Rectal smooth muscle tissue (tissue), 1 donor: ENCODE results near the gene COL23A1.

ENCODE experiments used
- H3K27ac ChIP-seq: one replicate; pipeline ENCODE4 v1.7.0; 2013; ENCODE audit warnings: low read depth, low read length, inconsistent platforms
- H3K27me3 ChIP-seq: one replicate; pipeline ENCODE4 v1.7.0; 2013; ENCODE audit warnings: low read length; ENCODE audit not compliant: control insufficient read depth, insufficient read depth
- H3K36me3 ChIP-seq: one replicate; pipeline ENCODE4 v1.7.0; 2013; ENCODE audit warnings: low read length; ENCODE audit not compliant: control insufficient read depth, insufficient read depth
- H3K4me1 ChIP-seq: one replicate; pipeline ENCODE4 v1.7.0; 2013; ENCODE audit warnings: low read length; ENCODE audit not compliant: control insufficient read depth, insufficient read depth
- H3K4me3 ChIP-seq: one replicate; pipeline ENCODE4 v1.7.0; 2013; ENCODE audit warnings: low read length
- H3K9ac ChIP-seq: one replicate; pipeline ENCODE4 v1.7.0; 2013; ENCODE audit warnings: low read length

Gene COL23A1

DNA sequence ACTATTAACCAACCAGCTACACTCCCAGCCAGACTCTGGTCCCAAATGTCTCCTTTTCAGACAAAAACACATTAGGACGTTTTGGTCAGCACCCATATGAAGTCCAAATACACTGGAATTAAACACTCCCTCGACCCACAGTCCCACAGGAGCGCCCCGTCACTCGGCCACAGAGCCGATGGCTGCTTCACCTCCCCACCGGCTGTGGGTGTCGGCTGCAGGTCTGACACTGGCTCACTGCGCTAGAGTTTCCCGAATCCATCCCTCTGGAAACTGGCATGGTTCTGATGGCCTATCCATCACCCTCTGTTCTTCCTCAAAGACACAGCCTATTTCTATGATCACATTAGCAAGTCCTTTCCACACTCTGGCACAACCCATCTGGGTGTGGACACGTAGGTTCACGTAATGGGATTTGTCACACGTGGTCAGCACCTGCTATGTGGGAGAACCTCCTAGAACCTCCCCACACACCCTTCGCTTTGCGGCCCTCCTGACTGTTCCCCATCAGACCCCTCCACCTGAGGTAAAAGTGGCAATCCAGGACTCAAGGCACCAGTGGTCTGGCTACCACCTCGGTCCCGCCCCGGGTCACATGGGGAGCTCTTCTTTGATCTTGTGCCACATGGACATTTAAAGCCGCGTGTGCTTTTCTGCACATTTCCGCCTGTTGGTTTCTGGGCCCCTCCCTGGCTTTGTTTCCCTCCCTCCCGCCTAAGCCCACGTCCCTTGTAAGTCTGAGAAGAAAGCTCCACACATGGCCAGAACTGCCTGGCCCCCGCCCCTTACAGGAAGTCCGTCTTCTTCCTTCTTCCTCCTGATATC is 226.5 kb downstream of the COL23A1 start:
- Histone ChIP-seq H3K9ac (no peak overlapping the region), H3K36me3 (no peaks in the 10 kb centered on the region), H3K4me3 (no peak overlapping the region), H3K4me1 (no peaks in the 10 kb centered on the region), H3K27me3 (no peaks in the 10 kb centered on the region), H3K27ac (no peak overlapping the region)

DNA sequence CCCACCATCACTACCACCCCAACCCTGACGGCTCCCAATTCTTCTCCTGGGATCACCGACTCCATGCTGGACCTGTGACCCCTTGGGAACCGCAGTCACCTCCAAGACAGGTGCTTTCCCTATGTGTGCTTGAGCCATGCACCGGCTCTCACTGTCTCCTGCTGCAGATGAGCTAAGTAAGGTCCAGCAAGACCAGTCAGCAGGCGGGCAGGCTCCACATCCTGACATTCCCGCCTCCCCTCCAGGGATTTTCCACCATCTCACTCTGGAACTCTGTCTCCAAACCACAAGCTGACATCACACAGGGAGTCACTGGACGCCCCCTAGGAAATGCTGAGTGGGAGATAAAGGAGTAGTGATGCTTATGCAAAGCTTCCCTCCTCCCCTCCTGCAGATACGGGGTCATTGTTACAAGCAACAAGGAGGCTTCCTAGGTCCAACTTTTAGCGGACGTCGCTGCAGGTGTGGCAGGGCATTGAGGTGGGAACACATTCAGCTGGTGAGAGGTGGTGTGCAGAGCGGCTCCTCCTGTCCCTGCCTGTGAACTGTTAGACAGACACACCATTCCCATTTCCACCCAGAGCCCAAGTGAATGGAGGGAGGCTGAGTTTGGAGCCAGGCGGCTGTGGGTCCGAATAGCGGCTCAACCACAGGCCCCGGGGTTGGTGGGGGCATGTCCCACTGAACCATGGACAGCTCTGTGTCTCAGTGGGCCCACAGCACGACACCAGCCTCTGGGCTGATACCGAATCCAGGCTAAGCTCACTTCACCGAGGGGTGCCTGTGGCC is 228.3 kb downstream of the COL23A1 start:
- H3K4me1 ChIP-seq = no peaks in the 10 kb centered on the region
- H3K9ac ChIP-seq = no peak overlapping the region
- H3K27ac ChIP-seq = no peak overlapping the region
- no peaks in the 10 kb centered on the region for H3K36me3 ChIP-seq
- H3K27me3 ChIP-seq = peaks cover 1% of the 10 kb centered on the region
- no peak overlapping the region for H3K4me3 ChIP-seq

DNA sequence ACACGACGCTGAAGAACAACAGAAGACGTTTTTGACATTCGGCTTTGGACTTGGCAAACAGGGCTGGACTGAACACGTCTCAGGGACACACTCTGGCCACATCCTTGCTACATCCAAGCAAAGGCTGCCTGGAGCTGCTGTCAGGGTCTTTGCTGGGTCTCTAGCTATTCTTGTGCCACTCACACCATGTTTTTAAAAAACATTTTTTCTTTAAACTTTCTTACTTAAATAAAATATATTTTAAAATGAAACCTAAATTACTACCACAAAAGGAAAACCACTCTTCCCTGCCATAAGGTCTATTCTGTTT is 229.3 kb downstream of the COL23A1 start:
- Histone ChIP-seq H3K4me1 (no peaks in the 10 kb centered on the region), H3K27me3 (peaks cover 3% of the 10 kb centered on the region), H3K27ac (no peak overlapping the region), H3K36me3 (no peaks in the 10 kb centered on the region), H3K4me3 (no peak overlapping the region), H3K9ac (no peak overlapping the region)

DNA sequence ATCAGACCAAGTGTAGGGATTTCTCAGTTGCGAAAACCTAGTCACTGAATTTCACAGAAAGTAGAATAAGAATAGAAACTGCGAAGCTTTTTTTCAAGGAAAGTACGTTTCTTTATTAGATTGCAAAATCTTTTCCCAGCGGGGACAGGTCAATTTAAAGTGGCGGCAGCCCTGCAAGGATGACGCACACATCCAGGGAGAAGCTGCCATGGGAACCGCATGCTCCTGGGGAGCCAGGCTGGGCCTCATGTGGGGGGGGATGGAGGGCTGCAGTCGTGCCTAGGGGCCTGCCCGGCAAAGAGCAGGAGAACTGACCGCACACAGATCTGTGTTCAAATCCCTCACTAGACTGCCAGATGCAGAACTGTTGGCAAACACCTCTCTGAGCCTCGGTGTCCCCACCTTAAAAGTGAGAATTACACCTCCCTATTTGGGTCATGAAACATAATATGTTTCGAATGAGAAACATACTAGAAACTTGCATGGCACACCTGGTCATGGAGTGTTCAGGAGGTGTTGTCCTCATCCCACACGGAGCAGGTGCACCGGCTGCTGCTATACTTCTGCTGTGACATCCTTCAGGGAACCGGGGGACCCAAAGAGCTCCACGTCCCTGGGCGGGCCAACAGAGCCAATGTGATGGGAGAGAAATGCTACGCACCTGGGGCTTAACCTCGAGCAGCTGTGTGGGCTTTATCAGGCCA is 229.8 kb downstream of the COL23A1 start:
- Histone ChIP-seq H3K27me3 (peaks cover 3% of the 10 kb centered on the region), H3K36me3 (no peaks in the 10 kb centered on the region)

DNA sequence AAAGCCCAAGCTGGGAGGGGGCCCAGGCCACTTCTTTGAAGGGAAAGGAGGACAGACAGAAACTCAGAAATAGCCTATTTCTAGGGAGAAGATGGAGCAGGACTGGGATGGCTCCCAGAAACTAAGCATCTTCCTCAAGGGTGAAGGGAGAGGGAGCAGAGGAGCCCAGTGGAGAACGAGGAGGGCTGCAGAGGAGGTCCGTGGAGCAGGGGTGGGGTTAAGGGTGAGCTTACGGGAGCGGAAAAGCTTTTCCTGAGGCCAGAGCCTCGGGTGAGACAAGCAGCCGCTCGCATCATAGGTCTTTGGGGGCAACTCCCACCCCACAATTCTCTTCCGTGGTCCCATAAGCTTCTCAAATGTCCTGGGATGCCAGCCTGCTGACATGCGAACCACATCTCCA is 230.5 kb downstream of the COL23A1 start:
- H3K9ac ChIP-seq = no peak overlapping the region
- no peak overlapping the region for H3K27ac ChIP-seq
- no peak overlapping the region for H3K4me3 ChIP-seq
- no peaks in the 10 kb centered on the region for H3K36me3 ChIP-seq
- no peaks in the 10 kb centered on the region for H3K4me1 ChIP-seq
- peaks cover 3% of the 10 kb centered on the region for H3K27me3 ChIP-seq

More for the DNA sequence above, 229.8 kb downstream of the COL23A1 start:
- H3K27ac ChIP-seq = no peak overlapping the region
- no peak overlapping the region for H3K4me3 ChIP-seq
- H3K9ac ChIP-seq = no peak overlapping the region
- no peaks in the 10 kb centered on the region for H3K4me1 ChIP-seq

DNA sequence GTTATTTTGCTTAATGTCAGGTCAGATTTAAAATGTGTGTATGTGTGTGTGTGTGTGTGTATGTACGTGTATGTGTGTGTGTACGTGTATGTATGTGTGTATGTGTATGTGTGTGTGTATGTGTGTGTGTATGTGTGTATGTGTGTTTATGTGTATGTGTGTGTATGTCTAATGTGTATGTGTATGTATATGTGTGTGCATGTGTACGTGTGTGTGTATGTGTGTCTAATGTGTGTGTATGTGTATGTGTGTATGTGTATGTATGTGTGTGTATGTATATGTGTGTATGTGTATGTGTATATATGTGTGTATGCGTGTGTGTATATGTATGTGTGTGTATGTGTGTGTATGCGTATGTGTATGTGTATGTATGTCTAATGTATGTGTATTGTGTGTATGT is 232.5 kb downstream of the COL23A1 start:
- Histone ChIP-seq H3K36me3 (no peaks in the 10 kb centered on the region), H3K4me3 (no peak overlapping the region), H3K9ac (no peak overlapping the region), H3K27me3 (peaks cover 3% of the 10 kb centered on the region), H3K27ac (no peak overlapping the region), H3K4me1 (no peaks in the 10 kb centered on the region)

DNA sequence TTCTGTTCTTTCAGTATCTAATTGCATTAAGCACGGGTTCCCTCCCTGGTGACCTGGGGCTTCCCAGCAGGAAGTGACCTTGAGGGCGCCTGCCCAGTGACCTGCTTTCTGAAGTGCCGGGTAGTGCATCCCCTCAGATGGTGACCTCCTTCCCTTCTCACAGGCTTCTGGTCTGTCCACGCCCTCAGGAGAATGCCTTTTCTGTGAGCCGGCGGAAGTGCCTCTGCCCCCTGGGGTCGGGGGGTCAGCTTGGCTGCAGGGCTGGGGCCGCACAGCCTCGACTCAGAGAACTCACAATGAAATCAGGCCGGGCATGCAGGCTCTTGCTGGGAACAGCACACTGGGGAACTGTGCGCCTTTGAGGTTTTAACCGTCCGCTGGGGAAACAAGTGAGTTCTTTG is 233.1 kb downstream of the COL23A1 start:
- no peaks in the 10 kb centered on the region for H3K4me1 ChIP-seq
- H3K9ac ChIP-seq = no peak overlapping the region
- peaks cover 3% of the 10 kb centered on the region for H3K27me3 ChIP-seq
- no peak overlapping the region for H3K4me3 ChIP-seq
- H3K27ac ChIP-seq = no peak overlapping the region
- H3K36me3 ChIP-seq = no peaks in the 10 kb centered on the region

DNA sequence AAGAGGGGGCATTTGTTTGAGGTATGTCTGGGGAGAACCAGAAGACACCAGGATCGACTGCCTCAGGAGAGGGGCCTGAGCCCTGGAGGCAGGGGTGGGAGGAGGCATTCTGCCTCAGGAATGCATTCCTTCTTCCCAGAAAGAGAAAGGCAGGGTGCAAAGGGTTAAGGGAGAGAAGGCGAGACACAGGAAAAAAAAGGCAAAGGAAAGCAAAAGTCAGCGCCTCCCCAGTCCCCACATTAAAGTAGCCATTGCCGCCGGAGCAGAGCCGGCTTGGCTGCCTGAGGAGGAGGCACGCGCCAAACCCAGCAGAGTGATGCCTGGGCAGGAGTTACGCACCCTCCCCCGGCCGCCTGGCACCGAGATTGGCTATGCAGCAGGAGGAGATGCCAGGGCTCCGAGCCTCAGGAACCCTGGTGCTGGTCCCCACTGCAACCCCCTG is 233.7 kb downstream of the COL23A1 start:
- Histone ChIP-seq H3K27me3 (peaks cover 3% of the 10 kb centered on the region), H3K9ac (no peak overlapping the region), H3K4me1 (no peaks in the 10 kb centered on the region), H3K27ac (no peak overlapping the region), H3K36me3 (no peaks in the 10 kb centered on the region), H3K4me3 (no peak overlapping the region)

DNA sequence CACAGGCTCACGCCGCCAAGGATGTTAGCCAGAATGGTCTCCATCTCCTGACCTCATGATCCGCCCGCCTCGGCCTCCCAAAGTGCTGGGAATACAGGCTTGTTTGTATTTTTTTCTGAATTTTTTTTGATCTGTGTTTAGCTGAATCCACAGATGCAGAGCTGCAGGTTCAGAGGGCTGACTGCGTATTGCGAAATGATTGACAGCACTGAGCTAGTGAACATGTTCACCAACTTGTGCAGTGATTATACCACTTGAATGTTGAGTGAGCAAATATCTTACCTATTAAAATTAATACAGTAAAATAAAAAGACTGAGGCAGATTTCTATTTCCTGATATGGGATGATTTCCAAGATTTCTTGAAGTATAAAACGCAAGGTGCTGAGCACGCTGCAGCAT is 234.5 kb downstream of the COL23A1 start:
- no peaks in the 10 kb centered on the region for H3K4me1 ChIP-seq
- H3K36me3 ChIP-seq = no peaks in the 10 kb centered on the region
- no peak overlapping the region for H3K9ac ChIP-seq
- H3K27me3 ChIP-seq = peaks cover 3% of the 10 kb centered on the region
- H3K27ac ChIP-seq = no peak overlapping the region
- no peak overlapping the region for H3K4me3 ChIP-seq

DNA sequence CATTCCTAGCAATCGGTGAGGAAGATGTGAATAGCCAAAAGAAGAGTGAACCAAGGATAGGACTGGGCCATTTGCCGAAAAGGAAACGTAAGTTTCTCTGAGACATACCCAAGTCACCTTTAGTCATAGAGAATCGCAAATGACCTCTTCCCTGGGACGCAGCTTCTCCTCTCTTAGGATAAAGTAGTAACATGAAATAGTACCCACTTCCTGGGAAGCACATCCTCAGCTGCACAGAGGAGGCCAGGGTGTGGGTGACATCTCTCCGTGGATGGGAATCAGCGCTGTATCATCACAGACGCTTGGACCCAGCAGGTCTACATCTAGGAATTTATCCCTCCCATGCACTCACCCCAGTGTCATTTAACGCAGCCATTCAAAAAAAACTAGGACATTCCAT is 236.7 kb downstream of the COL23A1 start:
- Histone ChIP-seq H3K4me1 (no peaks in the 10 kb centered on the region), H3K36me3 (no peaks in the 10 kb centered on the region), H3K4me3 (no peak overlapping the region), H3K27ac (no peak overlapping the region), H3K9ac (no peak overlapping the region), H3K27me3 (peaks cover 3% of the 10 kb centered on the region)

DNA sequence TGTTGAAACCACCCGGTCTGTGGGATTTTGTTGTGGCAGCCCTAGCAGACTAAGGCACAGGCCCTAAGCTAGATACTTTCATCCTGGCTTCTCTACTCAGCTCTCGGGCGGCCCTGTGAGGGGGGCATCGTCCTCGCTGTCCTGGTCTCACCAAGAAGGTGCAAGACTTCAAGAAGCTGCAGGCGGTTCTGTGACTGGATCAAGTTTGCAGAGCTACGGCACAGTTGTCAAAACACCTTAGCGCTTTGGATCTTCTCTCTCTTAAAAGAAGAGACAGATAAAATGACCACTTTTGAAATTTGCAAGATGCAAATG is 238.2 kb downstream of the COL23A1 start:
- Histone ChIP-seq H3K27me3 (peaks cover 3% of the 10 kb centered on the region), H3K9ac (no peak overlapping the region), H3K27ac (no peak overlapping the region), H3K4me1 (no peaks in the 10 kb centered on the region), H3K4me3 (no peak overlapping the region), H3K36me3 (no peaks in the 10 kb centered on the region)

DNA sequence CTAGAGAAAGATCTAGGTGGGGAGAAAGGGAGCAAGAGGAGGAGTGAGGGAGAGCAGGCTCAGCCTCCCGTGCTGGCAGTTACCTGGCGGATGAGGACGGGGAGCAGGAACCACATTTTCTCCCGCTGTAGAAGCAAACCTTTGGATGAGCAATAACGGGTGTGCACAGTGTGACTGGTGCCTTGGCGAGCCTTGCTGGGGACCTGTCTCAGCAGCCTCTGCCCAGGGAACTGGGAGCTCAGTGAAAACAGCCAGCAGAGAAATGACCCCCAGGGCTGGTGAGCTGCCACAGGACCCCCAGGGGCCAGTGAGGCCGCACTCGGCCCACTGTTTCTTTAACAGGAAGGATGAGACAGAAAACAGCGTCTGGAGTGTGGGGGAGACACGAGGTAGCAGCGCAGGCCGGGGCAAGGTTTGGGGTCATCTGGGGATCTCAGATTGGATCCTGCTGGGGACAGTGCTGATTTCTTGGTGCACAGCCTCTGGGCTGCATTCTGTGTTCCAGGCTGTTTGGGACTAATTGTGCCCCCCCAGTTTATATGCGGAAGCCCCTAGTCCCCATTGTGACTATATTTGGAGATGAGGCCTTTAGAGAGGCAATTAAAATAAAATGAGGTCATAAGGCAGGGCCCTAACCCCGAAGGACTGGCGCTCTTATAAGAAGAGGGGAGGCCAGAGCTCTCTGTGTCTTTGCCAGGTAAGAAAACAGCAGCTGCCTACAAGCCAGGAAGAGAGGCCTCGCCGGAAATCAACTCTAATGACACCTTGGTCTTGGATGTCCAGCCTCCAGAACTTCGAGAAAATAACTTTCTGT is 238.8 kb downstream of the COL23A1 start:
- Histone ChIP-seq H3K4me1 (no peaks in the 10 kb centered on the region), H3K9ac (no peak overlapping the region), H3K36me3 (no peaks in the 10 kb centered on the region), H3K27me3 (no peaks in the 10 kb centered on the region), H3K4me3 (no peak overlapping the region), H3K27ac (no peak overlapping the region)
